ENCODE results near the gene GTPBP8. TPM values are rescaled to one million over a fixed set of nuclear protein-coding genes. Genes with fewer than 3 reads are reported as not detected.
A peak's percentile ranks its signal among the peaks of the same experiment; 100 is the strongest.

GTPBP8 gene
- 8.6 TPM for total RNA-seq
- long read RNA-seq, transcript GTPBP8-203 (6 exons, 1,360 nt): major isoform, 7 of 21 reads
- long read RNA-seq, partial matches to known transcripts: 0 of 21 reads
- long read RNA-seq, other reads (novel, unspliced or antisense): 10 of 21 reads

GRCh38 chr3:112990672-112991602, at the start of gene GTPBP8:
GTPBP8 (plus strand) TSS chr3:112990984; CDS start chr3:112991000, 16 bp downstream.
- peak; percentile 95 for DNase-seq (ENCODE audit: low spot score)

GRCh38 chr3:112948346-112948838, 42.4 kb upstream of the GTPBP8 start:
- DNase-seq (ENCODE audit: low spot score): no peak

GRCh38 chr3:112956351-112956750, 34.4 kb upstream of the GTPBP8 start:
- DNase-seq (ENCODE audit: low spot score): no peak

GRCh38 chr3:112958811-112959560, 31.8 kb upstream of the GTPBP8 start:
- DNase-seq (ENCODE audit: low spot score): no peak

- no peak for DNase-seq (ENCODE audit: low spot score)
Measured at GRCh38 chr3:112963683-112964082, 27.1 kb upstream of the GTPBP8 start.

GRCh38 chr3:112965656-112966055, 25.1 kb upstream of the GTPBP8 start:
- no peak for DNase-seq (ENCODE audit: low spot score)

GRCh38 chr3:112966633-112967032, 24.2 kb upstream of the GTPBP8 start:
- DNase-seq (ENCODE audit: low spot score): no peak

GRCh38 chr3:112967425-112967824, 23.4 kb upstream of the GTPBP8 start:
- DNase-seq (ENCODE audit: low spot score): no peak

GRCh38 chr3:112967828-112968227, 23.0 kb upstream of the GTPBP8 start:
- DNase-seq (ENCODE audit: low spot score): no peak

GRCh38 chr3:112972158-112972557, 18.6 kb upstream of the GTPBP8 start:
- no peak for DNase-seq (ENCODE audit: low spot score)

- no peak for DNase-seq (ENCODE audit: low spot score)
Measured at GRCh38 chr3:112973325-112974177, 17.2 kb upstream of the GTPBP8 start.

GRCh38 chr3:112974178-112974517, 16.6 kb upstream of the GTPBP8 start:
- no peak for DNase-seq (ENCODE audit: low spot score)

GRCh38 chr3:112974894-112975293, 15.9 kb upstream of the GTPBP8 start, which contains the start of gene CD200R1:
CD200R1 (minus strand) TSS chr3:112975103; CDS start chr3:112974857, 246 bp downstream.
- DNase-seq (ENCODE audit: low spot score): no peak

GRCh38 chr3:112976001-112976400, 14.8 kb upstream of the GTPBP8 start:
- DNase-seq (ENCODE audit: low spot score): no peak

- no peak for DNase-seq (ENCODE audit: low spot score)
Measured at GRCh38 chr3:112976953-112977352, 13.8 kb upstream of the GTPBP8 start.

- DNase-seq (ENCODE audit: low spot score): no peak
Measured at GRCh38 chr3:112979244-112979832, 11.4 kb upstream of the GTPBP8 start.

- DNase-seq (ENCODE audit: low spot score): no peak
Measured at GRCh38 chr3:112980080-112980479, 10.7 kb upstream of the GTPBP8 start.

GRCh38 chr3:112982710-112983109, 8.1 kb upstream of the GTPBP8 start:
- no peak for DNase-seq (ENCODE audit: low spot score)

GRCh38 chr3:112984485-112984884, 6.3 kb upstream of the GTPBP8 start:
- DNase-seq (ENCODE audit: low spot score): no peak

- DNase-seq (ENCODE audit: low spot score): no peak
Measured at GRCh38 chr3:112987710-112988334, 3.0 kb upstream of the GTPBP8 start.

Data from mesenteric fat pad (tissue), 1 donor.